Nephron (organoid): ENCODE data around the gene CRACDL.

Experiments
- H3K27ac Mint-ChIP-seq, 3 experiments: 2 replicates each; pipeline ENCODE4 v1.8.0; 2020; ENCODE audit warnings: mixed read lengths in 3 of 3, mild to moderate bottlenecking in 2 of 3, moderate library complexity in 1 of 3
- H3K27me3 Mint-ChIP-seq: 2 replicates; pipeline ENCODE4 v1.8.0; 2021; ENCODE audit warnings: low read depth, mild to moderate bottlenecking, moderate library complexity, mixed read lengths
- H3K36me3 Mint-ChIP-seq: 2 replicates; pipeline ENCODE4 v1.8.0; 2020; ENCODE audit warnings: low read depth, mixed read lengths
- H3K4me1 Mint-ChIP-seq: 2 replicates; pipeline ENCODE4 v1.8.0; 2020; ENCODE audit warnings: mixed read lengths
- H3K4me3 Mint-ChIP-seq, 3 experiments: 2 replicates each; pipeline ENCODE4 v1.8.0; 2020; ENCODE audit warnings: mild to moderate bottlenecking in 3 of 3, mixed read lengths in 3 of 3, moderate library complexity in 2 of 3
- H3K9me3 Mint-ChIP-seq: 2 replicates; pipeline ENCODE4 v1.8.0; 2020; ENCODE audit warnings: mixed read lengths
- TF ChIP-seq, protein P1 (sequence below), 3 experiments: fragments of 200-600 bp; sonication (generic); IDR thresholded peaks; one replicate each; pipeline ENCODE4 v1.5.0; 2021; ENCODE audit warnings: antibody characterized with exemption in 3 of 3; ENCODE audit not compliant: unreplicated experiment in 3 of 3

The CRACDL gene

DNA sequence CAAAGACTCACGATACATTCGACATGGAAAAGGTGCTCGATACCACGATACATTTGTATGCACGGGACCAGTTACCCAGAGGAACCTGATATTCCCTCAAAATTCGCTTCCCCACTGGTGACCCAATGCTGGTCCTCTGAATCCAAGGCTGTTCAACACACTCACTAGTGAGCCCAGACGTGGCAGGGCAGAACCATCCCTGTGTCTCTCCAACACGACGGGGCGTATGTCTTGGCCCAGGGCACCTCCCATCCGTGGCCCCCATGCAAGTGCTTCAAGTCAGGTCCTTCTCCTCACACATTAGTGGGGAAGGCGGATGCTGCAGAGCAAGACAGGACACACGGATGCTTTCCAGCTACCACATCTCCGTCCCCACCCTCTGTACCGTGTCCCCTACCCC lies 6.1 kb downstream of the CRACDL start:
- Mint-ChIP-seq H3K4me3 (no peak overlapping the region), H3K9me3 (no peaks in the 10 kb centered on the region), H3K27ac (no peak overlapping the region), H3K36me3 (no peaks in the 10 kb centered on the region), H3K4me1 (no peaks in the 10 kb centered on the region), H3K27me3 (peaks cover 47% of the 10 kb centered on the region)
- TF ChIP-seq, protein P1, sequence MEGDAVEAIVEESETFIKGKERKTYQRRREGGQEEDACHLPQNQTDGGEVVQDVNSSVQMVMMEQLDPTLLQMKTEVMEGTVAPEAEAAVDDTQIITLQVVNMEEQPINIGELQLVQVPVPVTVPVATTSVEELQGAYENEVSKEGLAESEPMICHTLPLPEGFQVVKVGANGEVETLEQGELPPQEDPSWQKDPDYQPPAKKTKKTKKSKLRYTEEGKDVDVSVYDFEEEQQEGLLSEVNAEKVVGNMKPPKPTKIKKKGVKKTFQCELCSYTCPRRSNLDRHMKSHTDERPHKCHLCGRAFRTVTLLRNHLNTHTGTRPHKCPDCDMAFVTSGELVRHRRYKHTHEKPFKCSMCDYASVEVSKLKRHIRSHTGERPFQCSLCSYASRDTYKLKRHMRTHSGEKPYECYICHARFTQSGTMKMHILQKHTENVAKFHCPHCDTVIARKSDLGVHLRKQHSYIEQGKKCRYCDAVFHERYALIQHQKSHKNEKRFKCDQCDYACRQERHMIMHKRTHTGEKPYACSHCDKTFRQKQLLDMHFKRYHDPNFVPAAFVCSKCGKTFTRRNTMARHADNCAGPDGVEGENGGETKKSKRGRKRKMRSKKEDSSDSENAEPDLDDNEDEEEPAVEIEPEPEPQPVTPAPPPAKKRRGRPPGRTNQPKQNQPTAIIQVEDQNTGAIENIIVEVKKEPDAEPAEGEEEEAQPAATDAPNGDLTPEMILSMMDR (IDR thresholded peaks at IDR 0.05; ENCODE audit: unreplicated experiment in 3 of 3): no peak

DNA sequence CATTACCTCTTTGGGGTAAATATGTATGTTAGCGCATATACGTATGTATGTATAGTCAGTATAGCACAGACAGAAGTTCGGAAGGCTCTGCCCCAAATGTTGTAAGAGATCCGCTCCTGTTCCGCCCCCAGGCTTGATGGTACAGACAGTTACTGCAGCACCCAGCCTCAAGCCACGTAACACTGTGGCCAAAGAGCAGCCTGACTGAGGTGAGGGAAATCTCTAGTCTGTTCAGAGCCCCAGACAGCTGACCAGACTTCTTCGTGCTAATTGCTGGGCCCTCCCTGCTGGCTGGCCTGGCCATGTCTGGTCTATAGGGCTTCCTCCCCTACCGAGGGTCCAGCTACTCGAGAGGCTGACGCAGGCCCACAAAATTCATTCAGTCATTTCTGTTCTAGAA lies 7.8 kb downstream of the CRACDL start:
- TF ChIP-seq, protein P1 (IDR thresholded peaks at IDR 0.05; ENCODE audit: unreplicated experiment in 3 of 3): no peak
- H3K36me3 Mint-ChIP-seq: no peaks in the 10 kb centered on the region
- no peak overlapping the region for H3K27ac Mint-ChIP-seq
- H3K4me1 Mint-ChIP-seq: no peaks in the 10 kb centered on the region
- H3K4me3 Mint-ChIP-seq: no peak overlapping the region
- no peaks in the 10 kb centered on the region for H3K9me3 Mint-ChIP-seq
- peaks cover 31% of the 10 kb centered on the region for H3K27me3 Mint-ChIP-seq

DNA sequence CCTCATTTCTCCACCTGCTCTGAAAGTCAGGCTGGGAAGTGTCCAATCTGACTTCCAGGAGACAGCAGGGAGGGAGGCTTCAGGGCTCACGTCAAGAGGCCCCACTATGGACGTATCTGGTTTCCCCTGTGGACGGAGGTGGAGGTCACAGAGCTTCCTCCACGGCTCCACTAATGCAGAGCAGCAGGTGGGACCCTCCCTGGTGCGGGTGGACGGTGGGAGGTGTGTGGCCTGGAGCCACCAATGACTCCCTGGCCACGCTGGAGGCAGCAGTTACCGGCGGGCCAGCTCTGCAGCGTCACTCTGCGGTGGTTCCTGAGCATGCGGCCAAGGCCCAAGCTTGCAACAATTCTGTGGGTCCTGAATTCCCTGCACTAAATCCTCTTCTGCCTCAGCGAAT lies 9.0 kb downstream of the CRACDL start:
- Mint-ChIP-seq H3K9me3 (no peaks in the 10 kb centered on the region), H3K4me1 (no peaks in the 10 kb centered on the region), H3K36me3 (no peaks in the 10 kb centered on the region), H3K27me3 (peaks cover 19% of the 10 kb centered on the region), H3K27ac (no peak overlapping the region), H3K4me3 (no peak overlapping the region)
- TF ChIP-seq, protein P1 (IDR thresholded peaks at IDR 0.05; ENCODE audit: unreplicated experiment in 3 of 3): no peak

DNA sequence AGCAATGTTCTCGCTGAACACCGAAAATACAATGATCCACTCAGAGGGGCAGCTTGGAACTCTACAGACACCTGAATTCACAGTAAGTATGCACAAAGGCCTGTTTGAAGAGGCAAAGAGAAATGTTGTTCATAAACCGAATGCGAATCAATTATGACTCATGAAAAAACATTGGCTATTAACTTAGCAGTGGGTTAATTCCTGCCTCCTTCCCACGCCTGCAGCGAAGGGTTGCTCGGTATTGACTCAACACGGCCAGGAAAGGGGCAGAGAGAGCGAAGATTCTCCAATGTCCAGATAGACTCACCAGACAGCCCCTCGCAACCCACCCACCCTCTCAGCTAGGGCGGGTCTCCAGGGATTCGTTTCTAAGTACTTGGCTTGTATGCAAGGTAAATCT lies 9.4 kb downstream of the CRACDL start:
- Mint-ChIP-seq H3K36me3 (no peaks in the 10 kb centered on the region), H3K27me3 (peaks cover 15% of the 10 kb centered on the region), H3K4me1 (no peaks in the 10 kb centered on the region), H3K4me3 (no peak overlapping the region), H3K27ac (no peak overlapping the region), H3K9me3 (no peaks in the 10 kb centered on the region)
- TF ChIP-seq, protein P1 (IDR thresholded peaks at IDR 0.05; ENCODE audit: unreplicated experiment in 3 of 3): no peak

DNA sequence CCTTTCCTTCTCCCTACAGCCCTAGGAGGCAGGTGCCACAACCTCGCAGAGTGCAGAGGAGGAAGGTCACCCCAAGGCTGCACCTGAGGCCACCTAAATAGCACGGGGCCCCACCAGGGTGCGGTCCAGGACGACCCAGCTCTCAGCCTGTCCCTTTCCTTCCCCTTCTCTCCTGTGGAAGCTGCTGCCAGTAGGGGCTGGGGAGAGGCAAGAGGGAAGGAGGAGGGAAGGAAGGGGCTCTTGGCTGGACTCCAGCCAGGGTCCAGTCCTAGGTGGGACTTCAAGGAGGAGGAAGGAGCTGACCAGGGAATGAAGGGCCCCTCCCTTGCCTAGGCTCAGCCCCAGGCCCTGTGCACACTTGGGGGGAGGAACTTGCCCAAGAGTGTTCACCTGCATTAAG lies 11.1 kb downstream of the CRACDL start:
- TF ChIP-seq, protein P1 (IDR thresholded peaks at IDR 0.05; ENCODE audit: unreplicated experiment in 3 of 3): no peak
- Mint-ChIP-seq H3K9me3 (no peaks in the 10 kb centered on the region), H3K4me1 (no peaks in the 10 kb centered on the region), H3K27me3 (peaks cover 14% of the 10 kb centered on the region), H3K27ac (no peak overlapping the region), H3K36me3 (no peaks in the 10 kb centered on the region), H3K4me3 (no peak overlapping the region)

DNA sequence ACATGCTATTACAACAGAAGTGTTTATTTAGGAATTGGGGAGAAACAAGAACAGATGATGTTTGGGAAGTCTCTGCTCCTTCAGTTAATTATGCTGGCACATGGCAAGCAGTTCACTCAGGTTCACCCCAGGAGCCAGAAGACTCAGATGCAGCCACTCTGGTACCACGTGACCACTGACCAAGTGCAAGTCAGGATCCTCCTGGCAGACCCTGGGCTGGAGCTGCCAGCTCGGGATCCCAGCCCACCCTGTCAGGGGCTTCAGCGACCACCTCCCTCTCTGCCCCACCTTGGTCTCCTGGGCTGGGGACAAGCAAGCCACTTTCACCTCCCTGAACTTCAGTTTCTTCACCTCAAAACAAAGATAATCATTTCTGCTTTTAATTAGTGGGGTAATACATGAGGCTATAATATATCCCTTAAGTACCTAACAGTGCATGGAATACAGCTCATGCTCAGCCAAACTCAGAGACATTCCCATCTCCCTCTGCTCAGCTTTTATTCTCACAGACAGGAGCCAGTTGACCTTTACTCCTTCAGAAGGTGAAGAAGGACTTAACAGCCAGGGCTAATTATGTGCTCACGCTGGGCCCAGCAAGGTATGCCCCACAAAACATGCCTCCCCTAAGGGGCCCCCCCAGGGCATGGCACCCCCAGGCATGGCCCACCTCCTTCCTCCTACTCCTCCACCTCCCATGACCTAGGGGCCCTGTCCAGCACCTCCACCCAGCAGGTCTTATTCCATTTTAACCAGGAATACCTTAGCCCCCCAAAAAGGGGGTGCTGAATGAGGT lies 11.8 kb downstream of the CRACDL start:
- TF ChIP-seq, protein P1 (IDR thresholded peaks at IDR 0.05; ENCODE audit: unreplicated experiment in 3 of 3): no peak
- Mint-ChIP-seq H3K4me3 (no peak overlapping the region), H3K27ac (no peak overlapping the region), H3K9me3 (no peaks in the 10 kb centered on the region), H3K36me3 (no peaks in the 10 kb centered on the region), H3K4me1 (no peaks in the 10 kb centered on the region), H3K27me3 (peaks cover 14% of the 10 kb centered on the region)
